ENCODE results near the gene SS18.

DNA sequence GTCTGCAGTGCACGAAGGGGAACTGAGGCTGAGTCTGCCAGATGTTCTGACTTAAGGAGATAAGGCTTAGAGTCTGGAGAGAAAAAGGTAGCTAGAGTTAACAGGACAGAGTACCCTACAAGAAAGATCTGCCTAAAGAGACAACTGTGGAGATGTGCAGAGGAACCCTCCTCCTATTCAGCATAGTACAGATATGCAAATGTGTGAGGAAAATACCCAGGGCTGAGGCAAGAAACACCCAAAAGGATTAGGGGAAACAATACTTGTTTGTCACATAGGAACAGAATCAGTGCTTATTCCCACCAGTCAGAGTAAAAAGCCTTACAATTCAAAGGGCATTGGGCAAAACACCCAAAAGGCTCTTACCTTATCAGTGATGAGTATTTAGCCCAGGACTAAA, 67.8 kb downstream of the SS18 start:
- TF ChIP-seq CTCF (IDR thresholded peaks at IDR 0.05; ENCODE audit: low read depth, low read length, missing input control) (no peak), TAF1 (conservative IDR thresholded peaks at IDR 0.05) (no peak), GABPA (IDR thresholded peaks at IDR 0.05 in 1 of 2, conservative IDR thresholded peaks at IDR 0.05 in 1 of 2) (no peak), YY1 (IDR thresholded peaks at IDR 0.05) (no peak), ZBTB33 (IDR thresholded peaks at IDR 0.05) (no peak)
- TF ChIP-seq, protein P1, sequence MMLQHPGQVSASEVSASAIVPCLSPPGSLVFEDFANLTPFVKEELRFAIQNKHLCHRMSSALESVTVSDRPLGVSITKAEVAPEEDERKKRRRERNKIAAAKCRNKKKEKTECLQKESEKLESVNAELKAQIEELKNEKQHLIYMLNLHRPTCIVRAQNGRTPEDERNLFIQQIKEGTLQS (IDR thresholded peaks at IDR 0.05): no peak
- TF ChIP-seq, protein P2, sequence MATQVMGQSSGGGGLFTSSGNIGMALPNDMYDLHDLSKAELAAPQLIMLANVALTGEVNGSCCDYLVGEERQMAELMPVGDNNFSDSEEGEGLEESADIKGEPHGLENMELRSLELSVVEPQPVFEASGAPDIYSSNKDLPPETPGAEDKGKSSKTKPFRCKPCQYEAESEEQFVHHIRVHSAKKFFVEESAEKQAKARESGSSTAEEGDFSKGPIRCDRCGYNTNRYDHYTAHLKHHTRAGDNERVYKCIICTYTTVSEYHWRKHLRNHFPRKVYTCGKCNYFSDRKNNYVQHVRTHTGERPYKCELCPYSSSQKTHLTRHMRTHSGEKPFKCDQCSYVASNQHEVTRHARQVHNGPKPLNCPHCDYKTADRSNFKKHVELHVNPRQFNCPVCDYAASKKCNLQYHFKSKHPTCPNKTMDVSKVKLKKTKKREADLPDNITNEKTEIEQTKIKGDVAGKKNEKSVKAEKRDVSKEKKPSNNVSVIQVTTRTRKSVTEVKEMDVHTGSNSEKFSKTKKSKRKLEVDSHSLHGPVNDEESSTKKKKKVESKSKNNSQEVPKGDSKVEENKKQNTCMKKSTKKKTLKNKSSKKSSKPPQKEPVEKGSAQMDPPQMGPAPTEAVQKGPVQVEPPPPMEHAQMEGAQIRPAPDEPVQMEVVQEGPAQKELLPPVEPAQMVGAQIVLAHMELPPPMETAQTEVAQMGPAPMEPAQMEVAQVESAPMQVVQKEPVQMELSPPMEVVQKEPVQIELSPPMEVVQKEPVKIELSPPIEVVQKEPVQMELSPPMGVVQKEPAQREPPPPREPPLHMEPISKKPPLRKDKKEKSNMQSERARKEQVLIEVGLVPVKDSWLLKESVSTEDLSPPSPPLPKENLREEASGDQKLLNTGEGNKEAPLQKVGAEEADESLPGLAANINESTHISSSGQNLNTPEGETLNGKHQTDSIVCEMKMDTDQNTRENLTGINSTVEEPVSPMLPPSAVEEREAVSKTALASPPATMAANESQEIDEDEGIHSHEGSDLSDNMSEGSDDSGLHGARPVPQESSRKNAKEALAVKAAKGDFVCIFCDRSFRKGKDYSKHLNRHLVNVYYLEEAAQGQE (IDR thresholded peaks at IDR 0.05): no peak
- TF ChIP-seq, protein P3, sequence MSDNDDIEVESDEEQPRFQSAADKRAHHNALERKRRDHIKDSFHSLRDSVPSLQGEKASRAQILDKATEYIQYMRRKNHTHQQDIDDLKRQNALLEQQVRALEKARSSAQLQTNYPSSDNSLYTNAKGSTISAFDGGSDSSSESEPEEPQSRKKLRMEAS (IDR thresholded peaks at IDR 0.05): no peak
